GM19467 (cell line): Measurements from ENCODE around the gene KLF3.
A peak's percentile ranks its signal among the peaks of the same experiment; 100 is the strongest.

ENCODE experiments used
- ATAC-seq: cut with Tn5 transposase; IDR thresholded peaks from one replicate; pipeline ENCODE4 v1.9.1; 2021; ENCODE audit warnings: mild to moderate bottlenecking, moderate library complexity; ENCODE audit not compliant: unreplicated experiment

KLF3 gene

GRCh38 chr4:38654273-38654672, 9.7 kb upstream of the KLF3 start:
- ATAC-seq = no peak

- no peak for ATAC-seq
Observed at GRCh38 chr4:38656111-38656510, 7.9 kb upstream of the KLF3 start.

GRCh38 chr4:38659346-38659745, 4.7 kb upstream of the KLF3 start:
- ATAC-seq = no peak

- no peak for ATAC-seq
Observed at GRCh38 chr4:38660838-38661237, 3.2 kb upstream of the KLF3 start.

- no peak for ATAC-seq
Observed at GRCh38 chr4:38661371-38661770, 2.6 kb upstream of the KLF3 start.

GRCh38 chr4:38662522-38663089, 1.4 kb upstream of the KLF3 start:
- no peak for ATAC-seq

- peak; percentile 48 for ATAC-seq
Observed at GRCh38 chr4:38663090-38663800, 754 bp upstream of the KLF3 start.

- ATAC-seq = no peak
Observed at GRCh38 chr4:38664706-38665401, 855 bp downstream of the KLF3 start.

GRCh38 chr4:38665551-38666411, 1.8 kb downstream of the KLF3 start:
- ATAC-seq = no peak

GRCh38 chr4:38666766-38667084, 2.7 kb downstream of the KLF3 start:
- ATAC-seq = no peak

GRCh38 chr4:38667085-38667893, 3.3 kb downstream of the KLF3 start:
- ATAC-seq = no peak

GRCh38 chr4:38668203-38668971, 4.4 kb downstream of the KLF3 start:
- ATAC-seq = no peak

- no peak for ATAC-seq
Observed at GRCh38 chr4:38669208-38669607, 5.2 kb downstream of the KLF3 start.

- ATAC-seq = no peak
Observed at GRCh38 chr4:38670109-38670901, 6.3 kb downstream of the KLF3 start.

GRCh38 chr4:38670939-38671591, 7.1 kb downstream of the KLF3 start:
- no peak for ATAC-seq

- no peak for ATAC-seq
Observed at GRCh38 chr4:38671592-38671940, 7.6 kb downstream of the KLF3 start.

- ATAC-seq = no peak
Observed at GRCh38 chr4:38672074-38672396, 8.0 kb downstream of the KLF3 start.

GRCh38 chr4:38672397-38673129, 8.6 kb downstream of the KLF3 start:
- no peak for ATAC-seq
